ENCODE measurements around the gene C2CD4C.

The C2CD4C gene

GRCh38 chr19:406971-407510, 1.9 kb downstream of the C2CD4C start:
- no peak overlapping the region for H3K4me3 ChIP-seq (ENCODE audit: low read length)
- TF ChIP-seq CTCF (conservative IDR thresholded peaks at IDR 0.05; ENCODE audit: low read depth, low read length), result no peak

GRCh38 chr19:406135-406781, 2.7 kb downstream of the C2CD4C start:
- TF ChIP-seq CTCF (conservative IDR thresholded peaks at IDR 0.05; ENCODE audit: low read depth, low read length), result no peak
- no peak overlapping the region for H3K4me3 ChIP-seq (ENCODE audit: low read length)
- DNase-seq (ENCODE audit: low read depth), result no peak

More at GRCh38 chr19:406971-407510, 1.9 kb downstream of the C2CD4C start:
- no peak for DNase-seq (ENCODE audit: low read depth)

GRCh38 chr19:405121-405965, 3.6 kb downstream of the C2CD4C start:
- no peak for TF ChIP-seq CTCF (conservative IDR thresholded peaks at IDR 0.05; ENCODE audit: low read depth, low read length)
- DNase-seq (ENCODE audit: low read depth), result no peak
- H3K4me3 ChIP-seq (ENCODE audit: low read length), result no peak overlapping the region

- no peak overlapping the region for H3K4me3 ChIP-seq (ENCODE audit: low read length)
- DNase-seq (ENCODE audit: low read depth), result no peak
- no peak for TF ChIP-seq CTCF (conservative IDR thresholded peaks at IDR 0.05; ENCODE audit: low read depth, low read length)
These were observed 5.5 kb downstream of the C2CD4C start for GRCh38 chr19:403221-404027.

GRCh38 chr19:402786-403185, 6.2 kb downstream of the C2CD4C start:
- DNase-seq (ENCODE audit: low read depth), result no peak
- no peak overlapping the region for H3K4me3 ChIP-seq (ENCODE audit: low read length)
- TF ChIP-seq CTCF (conservative IDR thresholded peaks at IDR 0.05; ENCODE audit: low read depth, low read length), result no peak

GRCh38 chr19:401866-402511, 7.0 kb downstream of the C2CD4C start:
- DNase-seq (ENCODE audit: low read depth), result no peak
- no peak overlapping the region for H3K4me3 ChIP-seq (ENCODE audit: low read length)
- TF ChIP-seq CTCF (conservative IDR thresholded peaks at IDR 0.05; ENCODE audit: low read depth, low read length), result no peak

Data from retinal pigment epithelial cell (primary cell).